Transverse colon (tissue), 4 donors: Measurements from ENCODE around the gene GPX5. TPM values are rescaled to one million over a fixed set of nuclear protein-coding genes. Genes with fewer than 3 reads are reported as not detected.
"Not testable (repeated sequence)": the region's sequence is repeated elsewhere in the genome, so short reads cannot be mapped to it uniquely, and the experiment has no call there.

Source experiments
- DNase-seq: peaks from one replicate; pipeline ENCODE4 v3.0.0-alpha.2; 2019
- H3K27ac ChIP-seq, 4 donors: fragments of 200-600 bp; sonication (generic); 2 replicates each; pipeline ENCODE4 v1.5.1; 2016 to 2018; ENCODE audit warnings: inconsistent platforms in 4 of 4
- H3K27me3 ChIP-seq: fragments of 200-600 bp; sonication (generic); 2 replicates; pipeline ENCODE4 v1.5.1; 2017; ENCODE audit warnings: inconsistent platforms
- H3K36me3 ChIP-seq, 4 donors: fragments of 200-600 bp; sonication (generic); 2 replicates each; pipeline ENCODE4 v1.5.1; 2017 to 2019; ENCODE audit warnings: inconsistent platforms in 4 of 4
- H3K4me1 ChIP-seq, 4 donors: fragments of 200-600 bp; sonication (generic); 2 replicates each; pipeline ENCODE4 v1.5.1; 2017 to 2020; ENCODE audit warnings: inconsistent platforms in 4 of 4
- H3K4me3 ChIP-seq, 4 donors: fragments of 200-600 bp; sonication (generic); 1 replicate in 1 of 4; 2 replicates in 3 of 4; pipeline versions ENCODE4 v1.5.1 to v1.6.1; 2017 to 2019; ENCODE audit warnings: inconsistent platforms in 4 of 4
- H3K9me3 ChIP-seq, 2 donors: fragments of 200-600 bp; sonication (generic); 2 replicates each; pipeline ENCODE4 v1.5.1; 2017 to 2019; ENCODE audit warnings: inconsistent platforms in 2 of 2
- EP300 ChIP-seq: sonication (generic); formaldehyde crosslinking; IDR thresholded peaks from one replicate; pipeline ENCODE4 v1.6.1; 2017; ENCODE audit warnings: antibody characterized with exemption, low read depth
- POLR2A ChIP-seq: fragments of 450-650 bp; IDR thresholded peaks from one replicate; pipeline ENCODE4 v1.6.1; 2016; ENCODE audit warnings: antibody characterized with exemption, mild to moderate bottlenecking, moderate library complexity
- POLR2AphosphoS5 ChIP-seq, 3 donors: sonication (generic); formaldehyde crosslinking; IDR thresholded peaks; one replicate each; pipeline ENCODE4 v1.6.1; 2016; ENCODE audit warnings: antibody characterized with exemption in 3 of 3
- WGBS, 2 donors: methylation state at CpG; one replicate each; pipeline ENCODE4 v1.1.5; 2018; ENCODE audit warnings: low coverage in 1 of 2; 5-methylcytosine and 5-hydroxymethylcytosine counted together
- in situ Hi-C, 4 donors: fragments of 200-750 bp; cut with MboI; loops; one replicate each; pipeline versions ENCODE4 v1.15.0 to v1.15.1; 2017; ENCODE audit warnings: low sequenced_read_pairs in 3 of 4, low pct_ligation_motif_present in 1 of 4, low pct_unique_long_range_greater_than_20kb in 1 of 4
- intact Hi-C: fragments of 100-400 bp; cut with DNase I; formaldehyde crosslinking; loops from one replicate; pipeline ENCODE4 v1.15.1; 2023; ENCODE audit warnings: low total_unique reads
- total RNA-seq, 4 donors: library from RNA; depleted of rRNA; stranded (reverse); fragments of >200 nt; gene quantifications; one replicate each; pipeline ENCODE4 v1.1.0, GENCODE V29; 2016
- TF ChIP-seq, protein P1 (sequence below), 5 experiments: fragments of 200-600 bp in 3 of 5; fragments of 450-650 bp in 2 of 5; sonication (generic) in 3 of 5; IDR thresholded peaks; 1 replicate in 2 of 5; 2 replicates in 3 of 5; pipeline ENCODE4 v1.5.1; 2016 to 2017; ENCODE audit warnings: antibody characterized with exemption in 5 of 5, inconsistent platforms in 3 of 5, mild to moderate bottlenecking in 2 of 5, moderate library complexity in 1 of 5

The GPX5 gene
- total RNA-seq, 4 donors from 2014 or later, result not detected

DNA sequence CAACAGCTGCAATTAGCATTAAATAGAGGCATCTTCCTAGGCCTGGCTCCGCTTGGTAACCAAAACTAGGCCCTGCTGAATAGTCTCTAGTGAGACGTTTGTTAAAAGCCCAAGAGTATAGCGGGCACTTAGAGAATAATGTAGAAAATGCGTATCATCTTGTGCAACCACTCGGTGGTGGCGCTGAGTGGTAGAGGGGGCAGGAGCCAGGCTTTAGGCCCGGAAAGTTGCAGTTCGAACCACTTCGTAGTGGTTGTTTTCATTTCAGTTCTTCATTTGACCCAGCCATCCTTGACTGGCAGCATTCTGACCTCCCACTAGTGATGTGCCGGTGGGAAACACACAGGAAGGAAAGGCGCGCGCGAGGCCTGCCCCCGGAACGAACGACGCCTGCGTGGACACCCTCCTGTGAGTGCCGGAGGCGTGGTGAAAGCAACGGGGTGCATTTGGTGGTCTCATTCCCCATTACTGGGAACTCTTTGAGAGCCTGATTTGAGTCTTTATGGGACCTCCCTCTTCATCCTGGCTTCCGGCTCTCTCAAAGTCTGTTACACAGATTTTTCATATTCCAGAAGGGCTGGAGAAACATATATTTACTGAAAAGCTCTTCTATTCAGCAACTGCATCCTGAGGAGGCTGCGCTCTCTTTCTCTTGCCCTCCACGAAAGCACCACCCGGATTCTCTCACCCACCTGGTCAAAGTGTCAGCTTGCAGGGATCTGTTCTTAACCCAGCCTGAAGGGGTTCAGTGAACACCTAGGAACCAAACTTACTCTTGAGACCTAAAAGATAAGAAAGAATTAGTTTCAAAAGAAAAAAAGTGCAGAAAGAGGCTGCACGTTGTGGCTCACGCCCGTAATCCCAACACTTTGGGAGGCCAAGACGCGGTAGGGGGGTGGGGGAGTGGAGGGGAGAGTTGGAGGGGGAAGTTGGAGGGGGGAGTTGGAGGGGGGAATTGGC lies 18.2 kb downstream of the GPX5 start:
- DNase-seq, result no peak
- no peaks in the 10 kb centered on the region for H3K36me3 ChIP-seq
- H3K9me3 ChIP-seq, result no peaks in the 10 kb centered on the region
- H3K4me3 ChIP-seq, result peak overlapping the region in 1 of 4 donors; percentile 30
- 28% methylated on average over 8 to 31 of the region's 31 CpGs for WGBS, 2 donors
- peaks cover 89% of the 10 kb centered on the region for H3K27me3 ChIP-seq
- in situ Hi-C loops (no loop called here), intact Hi-C loops (no loop called here)
- no peak overlapping the region for H3K27ac ChIP-seq
- TF ChIP-seq POLR2AphosphoS5 (IDR thresholded peaks at IDR 0.05), result no peak
- TF ChIP-seq, protein P1, sequence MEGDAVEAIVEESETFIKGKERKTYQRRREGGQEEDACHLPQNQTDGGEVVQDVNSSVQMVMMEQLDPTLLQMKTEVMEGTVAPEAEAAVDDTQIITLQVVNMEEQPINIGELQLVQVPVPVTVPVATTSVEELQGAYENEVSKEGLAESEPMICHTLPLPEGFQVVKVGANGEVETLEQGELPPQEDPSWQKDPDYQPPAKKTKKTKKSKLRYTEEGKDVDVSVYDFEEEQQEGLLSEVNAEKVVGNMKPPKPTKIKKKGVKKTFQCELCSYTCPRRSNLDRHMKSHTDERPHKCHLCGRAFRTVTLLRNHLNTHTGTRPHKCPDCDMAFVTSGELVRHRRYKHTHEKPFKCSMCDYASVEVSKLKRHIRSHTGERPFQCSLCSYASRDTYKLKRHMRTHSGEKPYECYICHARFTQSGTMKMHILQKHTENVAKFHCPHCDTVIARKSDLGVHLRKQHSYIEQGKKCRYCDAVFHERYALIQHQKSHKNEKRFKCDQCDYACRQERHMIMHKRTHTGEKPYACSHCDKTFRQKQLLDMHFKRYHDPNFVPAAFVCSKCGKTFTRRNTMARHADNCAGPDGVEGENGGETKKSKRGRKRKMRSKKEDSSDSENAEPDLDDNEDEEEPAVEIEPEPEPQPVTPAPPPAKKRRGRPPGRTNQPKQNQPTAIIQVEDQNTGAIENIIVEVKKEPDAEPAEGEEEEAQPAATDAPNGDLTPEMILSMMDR (IDR thresholded peaks at IDR 0.05), result no peak
- TF ChIP-seq EP300, result no peak
- TF ChIP-seq POLR2A, result no peak
- H3K4me1 ChIP-seq, result peaks cover 0 to 11% (median 3%) of the 10 kb centered on the region in 4 donors

DNA sequence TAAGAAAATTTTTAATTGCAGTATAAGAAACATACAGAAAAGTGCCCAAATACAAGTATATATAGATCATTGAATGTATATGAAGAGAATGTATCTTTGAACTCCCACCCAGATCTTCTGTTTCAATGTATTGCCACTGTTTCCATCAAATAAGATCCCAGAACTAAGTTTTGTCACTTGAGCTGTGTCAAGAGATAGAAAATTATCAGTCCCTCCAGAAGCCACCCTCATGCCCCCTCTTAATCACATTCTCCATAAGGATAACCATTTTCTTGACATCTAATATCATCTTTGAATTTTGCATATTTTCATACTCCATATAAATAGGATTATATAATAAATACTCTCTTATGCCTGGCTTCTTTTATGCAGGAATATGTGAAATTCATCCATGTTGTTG lies 20.3 kb downstream of the GPX5 start:
- intact Hi-C loops (no loop called here), in situ Hi-C loops (no loop called here)
- Histone ChIP-seq H3K9me3 (no peaks in the 10 kb centered on the region), H3K4me1 (peaks cover 0 to 11% (median 3%) of the 10 kb centered on the region in 4 donors), H3K36me3 (no peaks in the 10 kb centered on the region), H3K4me3 (no peak overlapping the region), H3K27me3 (peaks cover 86% of the 10 kb centered on the region), H3K27ac (no peak overlapping the region)
- TF ChIP-seq POLR2A (no peak), EP300 (no peak), POLR2AphosphoS5 (IDR thresholded peaks at IDR 0.05) (no peak)
- TF ChIP-seq, protein P1 (IDR thresholded peaks at IDR 0.05), result no peak
- DNase-seq, result no peak

DNA sequence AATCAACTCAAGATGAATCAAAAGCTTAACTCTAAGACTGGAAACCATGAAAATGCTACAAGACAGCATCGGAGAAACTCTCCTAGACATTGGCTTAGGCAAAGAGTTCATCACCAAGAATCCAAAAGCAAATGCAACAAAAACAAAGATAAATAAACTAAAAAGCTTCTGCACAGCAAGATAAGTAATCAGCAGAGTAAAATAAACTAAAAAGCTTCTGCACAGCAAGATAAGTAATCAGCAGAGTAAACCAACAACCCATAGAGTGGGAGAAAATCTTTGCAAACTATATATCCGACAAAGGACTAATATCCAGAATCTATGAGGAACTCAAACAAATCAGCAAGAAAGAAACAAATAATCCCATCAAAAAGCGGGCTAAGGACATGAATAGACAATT lies 21.3 kb downstream of the GPX5 start:
- WGBS, 2 donors, result 75 to 80% methylated on average over 3 of the region's 3 CpGs
- in situ Hi-C loops, result not testable (repeated sequence)

DNA sequence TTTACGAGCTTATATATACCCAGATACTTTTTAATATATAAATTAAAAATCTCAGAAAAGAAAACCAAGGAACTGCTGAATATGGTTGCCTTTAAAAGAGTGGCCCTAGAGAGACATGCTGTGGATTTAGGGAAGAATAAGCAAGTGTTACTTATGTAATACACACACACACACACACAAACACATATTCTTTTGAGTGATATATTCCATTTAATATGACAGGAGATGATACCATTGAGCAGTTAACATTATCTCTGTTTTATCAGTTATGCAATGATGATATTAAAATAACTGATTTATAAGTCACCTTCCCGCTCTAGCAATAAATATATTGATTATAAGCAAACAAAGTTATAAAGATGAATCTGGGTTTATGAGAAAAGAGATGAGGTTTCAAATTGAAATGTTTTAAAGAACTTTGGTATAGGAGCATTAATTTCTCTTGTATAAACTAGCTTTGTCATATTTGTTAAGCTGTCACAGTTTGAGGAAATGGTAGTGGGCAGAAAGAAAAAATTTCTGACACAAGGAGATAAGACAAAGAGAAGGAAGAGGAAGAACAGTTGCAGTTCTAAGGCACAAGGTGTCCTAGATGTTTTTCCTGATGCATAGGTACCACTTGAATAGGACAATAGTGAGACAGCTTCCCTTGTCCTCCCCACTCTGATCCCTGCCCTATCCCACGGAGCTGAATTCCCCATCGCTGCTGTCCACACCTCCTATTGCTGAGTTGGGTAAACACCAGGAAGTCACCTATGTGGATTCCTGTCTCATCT lies 26.4 kb downstream of the GPX5 start:
- no peak for DNase-seq
- in situ Hi-C loops, result no loop called here
- peaks cover 74% of the 10 kb centered on the region for H3K27me3 ChIP-seq
- no peaks in the 10 kb centered on the region for H3K9me3 ChIP-seq
- H3K4me3 ChIP-seq, result no peak overlapping the region
- H3K27ac ChIP-seq, result no peak overlapping the region
- no peaks in the 10 kb centered on the region for H3K4me1 ChIP-seq
- H3K36me3 ChIP-seq, result no peaks in the 10 kb centered on the region
- 55 to 59% methylated on average over 3 to 4 of the region's 4 CpGs for WGBS, 2 donors
- intact Hi-C loops, result no loop called here
- no peak for TF ChIP-seq EP300
- TF ChIP-seq, protein P1 (IDR thresholded peaks at IDR 0.05), result no peak
- TF ChIP-seq POLR2A, result no peak
- TF ChIP-seq POLR2AphosphoS5 (IDR thresholded peaks at IDR 0.05), result no peak

More for the DNA sequence above, 21.3 kb downstream of the GPX5 start:
- H3K9me3 ChIP-seq, H3K36me3 ChIP-seq, H3K4me3 ChIP-seq, H3K27ac ChIP-seq, intact Hi-C loops, DNase-seq: not testable (repeated sequence)
- peaks cover 0 to 11% (median 3%) of the 10 kb centered on the region in 4 donors for H3K4me1 ChIP-seq
- peaks cover 85% of the 10 kb centered on the region for H3K27me3 ChIP-seq
